GM23338 (cell line): ENCODE data around the gene ARFIP1.

Experiments
- EZH2 ChIP-seq: fragments of 200-600 bp; sonication (generic); IDR thresholded peaks from one replicate; pipeline ENCODE4 v1.8.0; 2017; ENCODE audit warnings: antibody characterized with exemption, mild to moderate bottlenecking, low read depth; ENCODE audit not compliant: unreplicated experiment
- JUNB ChIP-seq: IDR thresholded peaks from one replicate; pipeline ENCODE4 v1.6.1; 2016; ENCODE audit warnings: antibody characterized with exemption; ENCODE audit not compliant: unreplicated experiment
- POLR2AphosphoS5 ChIP-seq: IDR thresholded peaks from 2 replicates; pipeline ENCODE4 v1.6.1; 2016; ENCODE audit warnings: antibody characterized with exemption, low read depth
- TF ChIP-seq, protein P1 (sequence below), 2 experiments: fragments of 200-600 bp in 1 of 2; sonication (generic) in 1 of 2; conservative IDR thresholded peaks; 2 replicates each; pipeline versions ENCODE4 v1.5.1 to v1.6.1; 2016 to 2017; ENCODE audit warnings: antibody characterized with exemption in 2 of 2, low read depth in 2 of 2, mild to moderate bottlenecking in 2 of 2, moderate library complexity in 1 of 2
- TF ChIP-seq, protein P2 (sequence below): IDR thresholded peaks from 2 replicates; pipeline ENCODE4 v1.6.1; 2016; ENCODE audit warnings: antibody characterized with exemption

DNA sequence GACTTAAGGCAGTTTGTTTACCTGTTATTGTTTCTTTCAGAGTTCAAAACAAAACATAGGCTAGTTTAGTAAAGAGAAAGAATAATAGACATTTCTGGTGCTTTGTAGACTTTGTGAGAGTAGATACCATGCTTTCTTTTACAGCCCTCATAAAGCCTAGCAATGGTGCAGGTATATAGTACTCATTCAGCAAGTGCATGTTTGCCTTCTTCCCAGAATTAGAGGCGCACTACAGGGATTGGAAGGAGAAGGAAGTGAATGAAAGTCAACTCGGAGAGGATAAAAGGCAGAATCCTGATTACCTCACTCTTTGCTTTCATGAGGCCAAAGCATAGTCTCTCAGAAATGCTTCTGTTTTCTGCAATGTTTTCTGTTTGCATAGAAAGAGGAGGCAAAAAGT, 113.2 kb downstream of the ARFIP1 start:
- no peak for TF ChIP-seq JUNB
- TF ChIP-seq, protein P1, sequence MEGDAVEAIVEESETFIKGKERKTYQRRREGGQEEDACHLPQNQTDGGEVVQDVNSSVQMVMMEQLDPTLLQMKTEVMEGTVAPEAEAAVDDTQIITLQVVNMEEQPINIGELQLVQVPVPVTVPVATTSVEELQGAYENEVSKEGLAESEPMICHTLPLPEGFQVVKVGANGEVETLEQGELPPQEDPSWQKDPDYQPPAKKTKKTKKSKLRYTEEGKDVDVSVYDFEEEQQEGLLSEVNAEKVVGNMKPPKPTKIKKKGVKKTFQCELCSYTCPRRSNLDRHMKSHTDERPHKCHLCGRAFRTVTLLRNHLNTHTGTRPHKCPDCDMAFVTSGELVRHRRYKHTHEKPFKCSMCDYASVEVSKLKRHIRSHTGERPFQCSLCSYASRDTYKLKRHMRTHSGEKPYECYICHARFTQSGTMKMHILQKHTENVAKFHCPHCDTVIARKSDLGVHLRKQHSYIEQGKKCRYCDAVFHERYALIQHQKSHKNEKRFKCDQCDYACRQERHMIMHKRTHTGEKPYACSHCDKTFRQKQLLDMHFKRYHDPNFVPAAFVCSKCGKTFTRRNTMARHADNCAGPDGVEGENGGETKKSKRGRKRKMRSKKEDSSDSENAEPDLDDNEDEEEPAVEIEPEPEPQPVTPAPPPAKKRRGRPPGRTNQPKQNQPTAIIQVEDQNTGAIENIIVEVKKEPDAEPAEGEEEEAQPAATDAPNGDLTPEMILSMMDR (conservative IDR thresholded peaks at IDR 0.05; ENCODE audit: low read depth in 2 of 2) = no peak
- no peak for TF ChIP-seq POLR2AphosphoS5
- TF ChIP-seq, protein P2, sequence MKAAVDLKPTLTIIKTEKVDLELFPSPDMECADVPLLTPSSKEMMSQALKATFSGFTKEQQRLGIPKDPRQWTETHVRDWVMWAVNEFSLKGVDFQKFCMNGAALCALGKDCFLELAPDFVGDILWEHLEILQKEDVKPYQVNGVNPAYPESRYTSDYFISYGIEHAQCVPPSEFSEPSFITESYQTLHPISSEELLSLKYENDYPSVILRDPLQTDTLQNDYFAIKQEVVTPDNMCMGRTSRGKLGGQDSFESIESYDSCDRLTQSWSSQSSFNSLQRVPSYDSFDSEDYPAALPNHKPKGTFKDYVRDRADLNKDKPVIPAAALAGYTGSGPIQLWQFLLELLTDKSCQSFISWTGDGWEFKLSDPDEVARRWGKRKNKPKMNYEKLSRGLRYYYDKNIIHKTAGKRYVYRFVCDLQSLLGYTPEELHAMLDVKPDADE = no peak
- TF ChIP-seq EZH2 = no peak
